H1 (cell line): ENCODE data around the gene SPTSSB. TPM values are rescaled to one million over a fixed set of nuclear protein-coding genes. Genes with fewer than 3 reads are reported as not detected.

Experiments used
- CTCF ChIA-PET: fragments of 300-600 bp; sonication (Branson Sonifier 250); formaldehyde crosslinking; loops from one replicate; lab custom pipeline; 2021; ENCODE audit not compliant: partially characterized antibody; lab: Charles Lee
- POLR2A ChIA-PET: fragments of 300-600 bp; sonication (Branson Sonifier 250); formaldehyde crosslinking; loops from one replicate; lab custom pipeline; 2021; ENCODE audit warnings: inconsistent platforms; ENCODE audit not compliant: partially characterized antibody; lab: Charles Lee
- DNase-seq, 2 experiments: peaks; one replicate each; pipeline versions ENCODE4 v3.0.0 to v3.0.0-alpha.2; 2010 to 2022; ENCODE audit warnings: low spot score in 2 of 2, low read depth in 1 of 2, mixed read lengths in 1 of 2
- FAIRE-seq: peaks from 2 replicates; lab custom pipeline; 2011; peaks lifted over from hg19 to GRCh38; lab: Jason Lieb, UNC
- H2AFZ ChIP-seq: 2 replicates; pipeline ENCODE4 v1.8.1; 2012; ENCODE audit warnings: low read length, inconsistent platforms
- H2AK5ac ChIP-seq: 2 replicates; pipeline ENCODE4 v1.6.1; 2013; ENCODE audit warnings: low read depth, low read length
- H2BK120ac ChIP-seq: replicated peaks from 2 replicates; pipeline ENCODE3; 2013; ENCODE audit warnings: low read depth, low read length, inconsistent platforms
- H2BK12ac ChIP-seq: 2 replicates; pipeline ENCODE4 v1.6.1; 2013; ENCODE audit warnings: low read depth, low read length
- H2BK15ac ChIP-seq: 2 replicates; pipeline ENCODE4 v1.6.1; 2013; ENCODE audit warnings: low read length
- H2BK20ac ChIP-seq: 2 replicates; pipeline ENCODE4 v1.6.1; 2013; ENCODE audit warnings: low read length
- H2BK5ac ChIP-seq: 2 replicates; pipeline ENCODE4 v1.6.1; 2013; ENCODE audit warnings: low read depth, low read length
- H3K14ac ChIP-seq: 2 replicates; pipeline ENCODE4 v1.6.1; 2013; ENCODE audit warnings: inconsistent platforms; ENCODE audit not compliant: insufficient read length
- H3K18ac ChIP-seq: 2 replicates; pipeline ENCODE4 v1.6.1; 2013; ENCODE audit warnings: low read length; ENCODE audit errors: extremely low read depth
- H3K23ac ChIP-seq: 2 replicates; pipeline ENCODE4 v1.6.1; 2013; ENCODE audit warnings: inconsistent platforms; ENCODE audit not compliant: insufficient read length
- H3K23me2 ChIP-seq: 2 replicates; pipeline ENCODE4 v1.6.1; 2013; ENCODE audit warnings: low read depth, low read length
- H3K27ac ChIP-seq: 2 replicates; pipeline ENCODE4 v1.6.1; 2011; ENCODE audit warnings: low read depth, low read length, inconsistent platforms
- H3K27me3 ChIP-seq, 4 experiments: replicated peaks in 1 of 4; 1 replicate in 1 of 4; 2 replicates in 3 of 4; pipeline versions ENCODE4 v1.6.1 to v1.8.1; 2011 to 2013; ENCODE audit warnings: low read length in 3 of 4, mild to moderate bottlenecking in 3 of 4, inconsistent platforms in 2 of 4, mixed read lengths in 2 of 4, moderate library complexity in 1 of 4; ENCODE audit not compliant: control insufficient read depth in 3 of 4, insufficient read depth in 3 of 4; ENCODE audit errors: extremely low read depth in 1 of 4
- H3K36me3 ChIP-seq, 4 experiments: 2 replicates each; pipeline versions ENCODE4 v1.6.1 to v1.8.1; 2011 to 2013; ENCODE audit warnings: mild to moderate bottlenecking in 4 of 4, low read length in 3 of 4, moderate library complexity in 2 of 4, control low read depth in 1 of 4, inconsistent platforms in 1 of 4; ENCODE audit not compliant: insufficient read depth in 4 of 4, control insufficient read depth in 2 of 4
- H3K4ac ChIP-seq: replicated peaks from 2 replicates; pipeline ENCODE3; 2013; ENCODE audit warnings: low read length, low read depth, mixed read lengths, inconsistent platforms; ENCODE audit not compliant: insufficient read length
- H3K4me1 ChIP-seq, 4 experiments: replicated peaks in 1 of 4; 1 replicate in 1 of 4; 2 replicates in 3 of 4; pipeline versions ENCODE4 v1.6.1 to v1.8.1; 2011 to 2013; ENCODE audit warnings: low read length in 3 of 4, inconsistent platforms in 2 of 4, mixed read lengths in 1 of 4; ENCODE audit not compliant: insufficient read depth in 4 of 4, control insufficient read depth in 3 of 4
- H3K4me2 ChIP-seq, 2 experiments: 2 replicates each; pipeline versions ENCODE4 v1.6.1 to v1.8.1; 2011 to 2013; ENCODE audit warnings: low read depth in 2 of 2, low read length in 2 of 2, control low read depth in 1 of 2, inconsistent platforms in 1 of 2, mild to moderate bottlenecking in 1 of 2; ENCODE audit not compliant: insufficient read depth in 1 of 2
- H3K4me3 ChIP-seq, 4 experiments: fragments of 200-600, 300-600 bp in 1 of 4; sonication (generic), shearing (Covaris generic), sonication (Bioruptor Twin) in 1 of 4; 2 replicates each; pipeline versions ENCODE4 v1.5.1 to v1.8.1; 2011 to 2016; ENCODE audit warnings: low read length in 4 of 4, low read depth in 3 of 4, control low read depth in 2 of 4, inconsistent platforms in 2 of 4, mild to moderate bottlenecking in 2 of 4, mixed read lengths in 1 of 4, moderate library complexity in 1 of 4; ENCODE audit not compliant: insufficient read depth in 2 of 4; ENCODE audit errors: extremely low read depth in 1 of 4
- H3K56ac ChIP-seq: replicated peaks from 2 replicates; pipeline ENCODE3; 2013; ENCODE audit warnings: low read depth, mild to moderate bottlenecking, mixed read lengths, low read length, inconsistent platforms; ENCODE audit not compliant: insufficient read length
- H3K79me1 ChIP-seq: 2 replicates; pipeline ENCODE4 v1.6.1; 2013; ENCODE audit warnings: low read depth, low read length, control low read depth
- H3K79me2 ChIP-seq, 2 experiments: 2 replicates each; pipeline versions ENCODE4 v1.6.1 to v1.8.1; 2012 to 2013; ENCODE audit warnings: low read length in 2 of 2, mild to moderate bottlenecking in 2 of 2, inconsistent platforms in 1 of 2; ENCODE audit not compliant: insufficient read depth in 2 of 2, control insufficient read depth in 1 of 2
- H3K9ac ChIP-seq, 4 experiments: replicated peaks in 1 of 4; 1 replicate in 1 of 4; 2 replicates in 3 of 4; pipeline versions ENCODE4 v1.6.1 to v1.8.1; 2011 to 2013; ENCODE audit warnings: low read depth in 3 of 4, low read length in 3 of 4, control low read depth in 2 of 4, mild to moderate bottlenecking in 2 of 4, moderate library complexity in 2 of 4, inconsistent platforms in 1 of 4; ENCODE audit errors: extremely low read depth in 1 of 4
- H3K9me3 ChIP-seq, 2 experiments: 2 replicates each; pipeline versions ENCODE4 v1.6.1 to v1.8.1; 2012 to 2013; ENCODE audit warnings: mild to moderate bottlenecking in 2 of 2, moderate library complexity in 2 of 2, control low read depth in 1 of 2, inconsistent platforms in 1 of 2, low read depth in 1 of 2, low read length in 1 of 2, mixed read lengths in 1 of 2; ENCODE audit not compliant: insufficient read depth in 2 of 2
- H4K20me1 ChIP-seq, 2 experiments: replicated peaks in 1 of 2; 2 replicates each; pipeline versions ENCODE3 to v1.8.1; 2011 to 2013; ENCODE audit warnings: inconsistent platforms in 2 of 2, low read length in 2 of 2, mild to moderate bottlenecking in 1 of 2; ENCODE audit not compliant: insufficient read depth in 2 of 2, control insufficient read depth in 1 of 2
- H4K5ac ChIP-seq: 2 replicates; pipeline ENCODE4 v1.6.1; 2013; ENCODE audit warnings: low read length, low read depth, mixed read lengths, inconsistent platforms; ENCODE audit not compliant: insufficient read length
- H4K8ac ChIP-seq: 2 replicates; pipeline ENCODE4 v1.8.0; 2013; ENCODE audit warnings: mild to moderate bottlenecking, moderate library complexity, low read length, inconsistent platforms; ENCODE audit not compliant: insufficient read depth; ENCODE audit errors: extremely low read depth
- H4K91ac ChIP-seq: replicated peaks from 2 replicates; pipeline ENCODE3; 2013; ENCODE audit warnings: low read length, mixed read lengths, inconsistent platforms; ENCODE audit not compliant: insufficient read length
- SIX5 ChIP-seq: IDR thresholded peaks from 2 replicates; pipeline ENCODE4 v1.6.1; 2011; ENCODE audit warnings: mild to moderate bottlenecking, low read depth, low read length
- WGBS, 2 experiments: shearing (Covaris generic) in 1 of 2; methylation state at CpG; one replicate each; pipeline versions ENCODE4 v1.1.6 to v1.1.7; 2013 to 2015; ENCODE audit warnings: low lambda C conversion rate in 2 of 2, mixed read lengths in 2 of 2, inconsistent platforms in 1 of 2, low coverage in 1 of 2, missing lambda C conversion rate in 1 of 2; ENCODE audit not compliant: insufficient replicate concordance in 2 of 2, insufficient coverage in 1 of 2, insufficient read length in 1 of 2; ENCODE audit errors: extremely low coverage in 1 of 2, missing lambda C conversion rate in 1 of 2; 5-methylcytosine and 5-hydroxymethylcytosine counted together
- polyA plus RNA-seq, 7 experiments: library from polyadenylated mRNA; depleted of rRNA in 3 of 7; stranded (reverse) in 5 of 7; unstranded in 2 of 7; fragments of >200 nt in 5 of 7; fragments of 200-250 nt in 2 of 7; gene quantifications; 1 replicate in 5 of 7; 2 replicates in 1 of 7; 4 replicates in 1 of 7; pipeline versions ENCODE4 v1.2.1 to v1.2.3, GENCODE V29; 2011 to 2013; ENCODE audit warnings: missing spikeins in 2 of 7, mixed read lengths in 2 of 7
- total RNA-seq: library from RNA; stranded (reverse); fragmentation: NEBNext Ultra II Directional; extraction: Animal tissue kit (Norgen Biotek cat#: 25700); gene quantifications from 2 replicates; pipeline ENCODE4 v1.2.1, GENCODE V29; 2021

Gene SPTSSB
- total and polyA plus RNA-seq, 2 of the 8 experiments (the other 6 are each of a cell fraction or from before 2014, with no cell fraction given): 33.4 to 52.5 TPM

- Histone ChIP-seq H3K27me3 (no peaks in the 10 kb centered on the region), H3K56ac (no peak overlapping the region), H4K91ac (no peak overlapping the region), H4K8ac (no peak overlapping the region), H2BK12ac (no peak overlapping the region), H4K20me1 (no peaks in the 10 kb centered on the region), H3K79me1 (no peaks in the 10 kb centered on the region), H2BK20ac (no peak overlapping the region), H3K23ac (no peak overlapping the region), H2BK5ac (no peak overlapping the region), H2AFZ (no peak overlapping the region), H2BK120ac (no peak overlapping the region), H3K27ac (no peak overlapping the region), H2AK5ac (no peak overlapping the region), H3K79me2 (no peaks in the 10 kb centered on the region), H2BK15ac (no peak overlapping the region), H3K14ac (no peak overlapping the region), H3K36me3 (no peaks in the 10 kb centered on the region), H3K4me2 (no peak overlapping the region), H3K23me2 (no peaks in the 10 kb centered on the region), H3K9ac (no peak overlapping the region), H4K5ac (no peak overlapping the region), H3K4ac (no peak overlapping the region), H3K9me3 (no peaks in the 10 kb centered on the region), H3K4me3 (no peak overlapping the region), H3K18ac (no peak overlapping the region), H3K4me1 (peaks cover 0 to 2% (median 0%) of the 10 kb centered on the region in 4 experiments; a peak in 1 of 7 replicates)
- FAIRE-seq (no peak), DNase-seq (no peak)
- 83% methylated on average over 1 of the region's 1 CpG; no CpG with 5 or more reads in 1 of the 2 experiments for WGBS, 2 experiments
- ChIA-PET POLR2A (no interaction called here), CTCF (no interaction called here)
- no peak for TF ChIP-seq SIX5
Observed at GRCh38 chr3:161332792-161333191, 38.5 kb downstream of the SPTSSB start.
